GM12873 (cell line): ENCODE results near the gene MYDGF.

Experiments
- TF ChIP-seq, protein P1 (sequence below): IDR thresholded peaks from 2 replicates; pipeline ENCODE4 v1.5.1; 2012; ENCODE audit warnings: low read depth, mild to moderate bottlenecking, moderate library complexity, low read length, control low read depth; ENCODE audit not compliant: insufficient read depth; ENCODE audit errors: missing control alignments

MYDGF gene

DNA sequence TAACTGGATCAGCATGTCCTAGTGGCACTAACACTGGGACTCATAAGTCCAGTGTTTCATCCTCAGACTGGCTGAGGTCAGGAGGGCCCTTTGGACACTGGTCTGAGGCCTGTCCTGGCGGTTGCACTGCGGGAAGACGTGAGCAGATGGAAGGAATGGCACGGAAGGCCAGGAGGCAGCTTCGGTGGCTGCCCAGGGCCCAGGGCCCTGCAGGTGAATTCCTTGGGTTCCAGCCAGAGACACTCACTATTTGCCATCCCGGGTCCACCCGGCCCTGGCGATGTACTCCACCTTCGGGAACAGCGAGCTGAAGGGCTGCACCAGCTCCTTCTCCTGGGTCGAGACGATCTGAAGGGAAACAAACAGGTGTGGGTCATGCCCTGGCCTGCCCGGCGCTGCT is 27.2 kb upstream of the MYDGF start:
- TF ChIP-seq, protein P1, sequence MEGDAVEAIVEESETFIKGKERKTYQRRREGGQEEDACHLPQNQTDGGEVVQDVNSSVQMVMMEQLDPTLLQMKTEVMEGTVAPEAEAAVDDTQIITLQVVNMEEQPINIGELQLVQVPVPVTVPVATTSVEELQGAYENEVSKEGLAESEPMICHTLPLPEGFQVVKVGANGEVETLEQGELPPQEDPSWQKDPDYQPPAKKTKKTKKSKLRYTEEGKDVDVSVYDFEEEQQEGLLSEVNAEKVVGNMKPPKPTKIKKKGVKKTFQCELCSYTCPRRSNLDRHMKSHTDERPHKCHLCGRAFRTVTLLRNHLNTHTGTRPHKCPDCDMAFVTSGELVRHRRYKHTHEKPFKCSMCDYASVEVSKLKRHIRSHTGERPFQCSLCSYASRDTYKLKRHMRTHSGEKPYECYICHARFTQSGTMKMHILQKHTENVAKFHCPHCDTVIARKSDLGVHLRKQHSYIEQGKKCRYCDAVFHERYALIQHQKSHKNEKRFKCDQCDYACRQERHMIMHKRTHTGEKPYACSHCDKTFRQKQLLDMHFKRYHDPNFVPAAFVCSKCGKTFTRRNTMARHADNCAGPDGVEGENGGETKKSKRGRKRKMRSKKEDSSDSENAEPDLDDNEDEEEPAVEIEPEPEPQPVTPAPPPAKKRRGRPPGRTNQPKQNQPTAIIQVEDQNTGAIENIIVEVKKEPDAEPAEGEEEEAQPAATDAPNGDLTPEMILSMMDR, result no peak

DNA sequence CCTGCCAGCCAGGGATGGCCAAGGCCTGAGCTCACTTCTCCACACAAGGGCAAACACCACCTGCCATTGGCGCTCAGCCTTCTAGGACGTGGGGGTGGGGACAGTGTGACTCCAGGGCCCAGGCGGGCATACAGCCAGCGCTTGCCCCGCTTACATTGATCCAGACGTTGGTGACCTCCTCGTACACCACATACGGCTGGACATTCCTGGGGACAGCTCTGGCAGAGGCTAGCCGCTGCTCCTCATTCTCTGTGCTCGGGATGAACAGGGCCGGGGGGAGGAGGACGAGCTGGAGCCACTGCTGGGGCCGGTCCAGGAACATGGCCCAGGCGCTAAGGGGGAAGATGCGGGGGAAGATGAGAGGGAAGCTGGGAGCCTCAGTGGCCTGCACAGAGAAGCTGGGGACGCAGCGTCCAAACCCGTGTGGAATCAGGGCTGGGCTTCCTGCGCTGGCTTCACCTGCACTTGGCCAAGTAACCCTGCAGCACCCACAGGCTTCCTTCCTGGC is 25.1 kb upstream of the MYDGF start:
- TF ChIP-seq, protein P1, result no peak

DNA sequence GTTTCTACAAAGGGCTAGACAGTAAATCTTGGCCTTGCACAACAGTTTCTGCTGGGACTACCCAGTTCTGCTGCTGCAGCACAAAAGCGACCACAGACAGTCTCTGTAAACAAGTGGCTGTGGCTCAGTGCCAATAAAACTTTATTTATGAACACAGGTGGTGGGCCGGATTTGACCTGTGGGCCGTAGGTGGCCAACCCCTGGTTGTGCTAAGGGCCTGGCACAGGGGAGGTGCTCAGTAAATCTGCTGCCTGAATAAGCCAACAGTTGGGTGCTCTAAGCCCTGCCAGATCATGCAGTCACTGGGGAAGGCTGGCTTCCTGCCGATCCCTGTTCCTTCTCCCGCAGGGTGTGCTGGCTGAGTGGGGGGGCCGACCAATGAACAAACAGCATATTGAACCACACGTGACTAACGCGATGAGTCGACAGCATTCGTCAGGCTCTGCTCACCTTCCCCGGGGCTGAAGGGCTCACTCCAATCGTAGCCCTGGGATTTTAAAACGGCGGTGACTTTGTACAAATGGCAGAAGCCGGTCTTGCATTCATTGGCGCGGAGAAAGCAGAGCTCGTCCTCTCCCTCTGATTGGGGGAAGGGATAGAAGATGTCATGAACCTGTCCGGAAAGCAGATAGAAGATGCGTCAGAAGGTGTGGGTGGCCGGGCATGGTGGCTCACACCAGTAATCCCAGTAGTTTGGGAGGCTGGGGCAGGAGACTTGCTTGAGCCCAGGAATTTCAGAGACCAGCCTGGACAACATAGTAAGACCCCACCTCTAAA is 24.3 kb upstream of the MYDGF start:
- TF ChIP-seq, protein P1, result no peak

DNA sequence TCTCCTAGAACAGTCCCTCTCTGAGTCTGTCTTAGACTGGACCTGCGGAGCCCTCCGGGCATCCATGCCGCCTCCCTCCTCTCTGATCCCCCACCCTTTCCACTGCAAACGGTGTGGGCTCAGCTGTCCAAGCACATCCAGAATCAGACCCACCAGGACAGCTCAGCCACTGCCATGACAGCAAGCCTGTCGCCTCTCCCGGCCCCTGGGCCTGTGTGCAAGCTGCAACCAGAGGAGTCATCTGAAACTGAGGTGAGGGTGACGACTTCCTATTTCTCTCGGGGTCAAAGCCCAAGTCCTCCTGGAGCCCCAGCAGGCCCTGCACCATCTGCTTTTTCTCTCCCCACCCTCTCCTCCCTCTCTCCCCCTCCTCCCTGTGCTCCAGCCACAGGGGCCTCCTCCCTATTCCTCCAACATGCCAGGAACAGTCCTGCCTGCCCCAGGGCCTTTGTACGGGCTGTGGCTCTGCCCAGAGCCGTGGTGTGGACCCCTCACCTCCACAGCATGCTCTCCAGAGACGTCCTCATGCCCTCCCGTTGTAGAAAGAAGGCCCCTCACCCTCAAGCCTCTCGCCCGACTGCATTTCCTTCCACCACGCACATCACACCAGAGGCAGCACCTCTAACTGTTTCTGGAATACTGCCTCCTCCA is 23.5 kb upstream of the MYDGF start:
- TF ChIP-seq, protein P1, result no peak

DNA sequence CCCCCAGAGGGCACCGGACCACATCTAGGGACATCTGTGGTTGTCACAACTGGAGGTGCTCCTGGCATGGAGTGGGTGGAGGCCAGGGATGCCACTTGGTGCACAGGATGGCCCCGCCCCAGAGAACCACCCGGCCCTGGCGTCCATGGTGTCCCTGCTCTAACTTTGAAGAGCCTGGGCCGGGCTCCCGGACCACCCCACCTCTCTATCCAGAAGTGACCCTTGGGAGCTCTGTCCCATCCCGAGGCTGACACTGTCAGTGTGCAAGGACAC is 22.9 kb upstream of the MYDGF start:
- TF ChIP-seq, protein P1, result no peak

DNA sequence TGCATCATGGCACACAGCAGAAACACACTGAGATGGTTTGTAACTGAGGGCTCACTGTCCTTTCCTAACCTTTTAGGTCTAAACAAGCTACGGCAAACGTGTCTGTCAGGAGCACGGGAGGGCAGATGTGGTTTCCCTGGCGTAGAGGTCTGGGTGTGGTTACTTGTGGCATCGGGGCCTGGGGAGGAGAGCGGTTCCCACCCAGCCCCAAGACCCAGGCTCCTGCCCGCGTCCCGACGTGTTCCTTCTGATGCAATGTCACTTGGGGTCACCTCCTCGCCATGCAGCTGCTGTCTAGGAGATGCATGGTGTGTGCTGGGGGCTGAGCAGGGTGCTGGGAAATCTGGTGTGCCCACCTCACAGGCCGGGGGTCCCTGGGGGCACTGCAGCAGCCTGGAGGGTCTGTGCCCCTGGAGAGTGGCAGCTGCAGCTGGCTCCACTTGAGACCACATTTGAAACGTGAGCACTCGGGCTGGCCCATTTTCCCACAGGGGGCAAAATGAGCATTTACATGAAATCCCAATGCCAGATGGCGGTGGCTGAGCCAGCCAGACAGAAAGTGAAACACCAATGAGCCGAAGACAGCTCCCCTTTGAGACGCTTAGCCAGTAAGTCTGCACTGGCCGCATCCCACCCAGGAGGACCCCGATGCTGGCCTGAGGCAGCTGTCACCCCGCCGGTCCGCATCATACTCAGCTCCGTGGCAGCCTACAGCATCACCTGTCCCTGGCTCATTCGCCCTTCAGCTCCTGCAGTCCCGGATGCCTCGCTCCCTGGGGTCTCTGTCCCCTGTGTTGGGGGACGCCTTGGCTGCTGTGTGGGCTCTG is 22.3 kb upstream of the MYDGF start:
- TF ChIP-seq, protein P1, result no peak

DNA sequence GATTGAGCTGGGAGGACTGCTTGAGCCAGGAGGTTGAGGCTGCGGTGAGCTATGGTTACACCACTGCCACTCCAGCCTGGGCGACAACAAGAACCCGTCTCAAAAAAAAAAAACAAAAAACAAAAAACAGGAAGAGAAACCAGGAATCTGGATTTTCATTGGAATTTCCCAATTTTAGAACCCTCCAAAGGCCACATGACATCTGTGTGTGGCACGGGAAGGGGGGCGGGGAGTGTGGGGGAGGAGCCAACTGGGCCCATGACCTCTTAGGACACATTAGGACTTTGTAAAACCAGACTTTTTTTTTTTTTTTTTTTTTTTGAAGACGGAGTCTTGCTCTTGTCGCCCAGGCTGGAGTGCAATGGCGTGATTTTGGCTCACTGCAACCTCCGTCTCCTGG is 21.2 kb upstream of the MYDGF start:
- TF ChIP-seq, protein P1, result no peak
